ENCODE data around the gene LMX1B.

Gene LMX1B

GRCh38 chr9:126663661-126664072 is 49.9 kb downstream of the LMX1B start:
- DNase-seq, result no peak

GRCh38 chr9:126664900-126665643 is 51.3 kb downstream of the LMX1B start:
- peak; percentile 61 for DNase-seq

- DNase-seq, result no peak
Measured at GRCh38 chr9:126665644-126666035, 51.9 kb downstream of the LMX1B start.

DNA sequence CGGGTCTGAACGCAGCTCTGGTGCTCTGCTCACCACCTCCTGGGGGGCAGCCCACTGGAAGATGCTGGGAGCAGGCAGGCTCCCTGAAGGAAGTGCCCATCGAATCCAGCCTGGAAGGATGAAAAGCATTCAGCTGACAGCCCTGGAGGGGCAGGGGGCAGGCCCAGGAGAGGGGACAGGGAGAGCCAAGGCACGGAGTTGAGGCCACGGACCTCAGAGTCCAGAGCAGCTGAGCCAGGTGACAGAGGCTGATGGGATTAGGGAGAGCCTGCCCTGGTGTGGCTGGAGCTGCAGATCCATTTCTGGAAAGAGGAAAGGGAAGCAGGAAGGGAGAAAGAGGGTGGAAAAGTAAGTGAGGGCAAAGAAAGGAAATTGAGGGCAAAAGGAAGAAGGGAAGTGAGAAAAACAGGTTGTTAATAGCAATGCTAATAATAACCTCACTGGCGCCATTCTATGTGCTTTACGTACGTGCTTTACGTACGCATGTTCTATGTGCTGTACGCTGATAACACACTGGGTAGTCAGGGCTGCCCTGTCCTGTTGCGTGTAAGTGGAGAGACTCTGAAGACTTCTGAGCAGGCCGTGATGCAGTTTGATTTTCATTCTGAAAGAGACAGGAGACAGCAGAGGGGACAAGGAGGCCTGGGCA is 52.6 kb downstream of the LMX1B start:
- no peak for DNase-seq

DNA sequence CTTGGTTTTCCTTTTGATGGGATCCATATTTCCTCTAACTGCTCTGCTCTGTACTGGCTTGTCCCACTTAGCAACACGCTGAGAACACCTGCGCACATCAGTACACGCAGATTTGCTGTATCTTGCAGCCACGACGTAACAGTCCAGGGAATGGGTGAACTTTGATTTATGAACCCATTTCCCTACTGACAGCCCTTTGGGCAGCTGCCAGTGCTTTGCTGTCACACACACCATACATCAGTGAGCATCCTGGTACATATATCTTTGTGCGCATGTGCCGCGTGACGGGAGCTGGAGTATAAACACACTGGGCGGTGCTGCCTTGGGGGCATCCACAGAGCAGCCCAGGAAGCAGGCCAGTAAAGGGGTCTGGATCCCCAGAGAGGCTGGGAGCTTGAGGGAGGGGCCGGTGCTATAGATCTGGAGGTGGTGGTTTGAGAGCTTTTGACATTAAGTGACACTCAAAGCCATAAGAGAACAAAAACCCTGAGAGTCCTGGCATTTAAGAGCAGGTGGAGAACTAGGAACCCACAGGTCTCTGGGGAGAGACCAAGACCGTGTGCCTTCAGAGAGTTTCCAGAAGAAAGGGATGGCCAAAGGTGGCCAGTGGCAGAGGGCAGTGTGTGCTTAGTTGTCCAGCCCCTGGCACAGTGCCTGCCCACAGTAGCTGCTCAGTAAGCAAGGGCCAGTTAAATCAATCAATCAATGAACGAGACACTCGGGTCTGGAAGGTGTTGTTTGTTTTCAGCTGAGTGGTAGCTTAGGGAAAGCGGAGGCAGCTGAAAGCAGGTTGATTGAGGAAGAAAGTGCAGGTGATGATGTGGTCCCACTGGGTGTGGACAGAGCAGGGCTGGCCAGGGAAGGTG is 53.7 kb downstream of the LMX1B start:
- no peak for DNase-seq

- no peak for DNase-seq
Measured at GRCh38 chr9:126668058-126668457, 54.3 kb downstream of the LMX1B start.

DNA sequence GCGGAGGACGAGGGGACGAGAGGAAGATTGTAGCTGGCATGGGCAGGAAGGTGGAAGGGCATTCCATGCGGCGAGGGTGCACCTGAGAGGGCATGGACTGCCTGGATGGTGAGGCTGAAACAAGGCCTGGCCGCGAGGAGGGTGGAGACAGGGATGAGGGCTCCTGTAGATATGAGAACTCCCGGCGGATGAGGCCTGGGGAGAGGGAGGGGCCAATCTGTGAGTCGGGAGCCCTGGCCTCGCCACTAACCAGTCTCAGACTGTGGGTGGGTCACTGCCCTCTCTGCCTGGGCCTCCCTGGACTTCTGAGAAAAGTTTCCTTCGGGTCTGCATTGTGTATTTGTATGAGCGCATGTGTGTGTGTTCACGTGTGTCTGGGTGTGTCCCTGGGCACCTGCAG is 55.4 kb downstream of the LMX1B start:
- no peak for DNase-seq

GRCh38 chr9:126670270-126670669 is 56.5 kb downstream of the LMX1B start:
- DNase-seq, result no peak

- peak; percentile 60 for DNase-seq
Measured at GRCh38 chr9:126671381-126671831, 57.7 kb downstream of the LMX1B start.

DNA sequence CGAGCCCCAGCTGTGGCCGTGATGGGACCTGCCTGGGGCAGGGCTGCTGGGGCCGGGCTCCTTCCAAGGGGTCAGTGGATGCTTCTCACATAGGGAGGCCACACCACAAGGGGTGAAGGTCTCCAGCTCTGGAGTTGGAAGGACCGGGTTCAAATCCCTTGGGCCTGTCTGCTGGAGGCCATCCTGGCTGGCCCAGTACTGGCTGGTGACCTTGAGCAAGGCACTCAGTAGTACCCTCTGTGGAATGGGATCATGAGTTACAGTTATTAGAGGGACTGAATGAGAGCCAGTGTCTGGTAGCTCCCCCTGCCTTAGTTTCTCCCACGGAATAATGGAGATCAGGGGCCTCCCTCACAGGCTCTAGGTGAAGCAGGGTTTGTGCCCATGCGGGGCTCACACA is 58.3 kb downstream of the LMX1B start:
- no peak for DNase-seq

DNA sequence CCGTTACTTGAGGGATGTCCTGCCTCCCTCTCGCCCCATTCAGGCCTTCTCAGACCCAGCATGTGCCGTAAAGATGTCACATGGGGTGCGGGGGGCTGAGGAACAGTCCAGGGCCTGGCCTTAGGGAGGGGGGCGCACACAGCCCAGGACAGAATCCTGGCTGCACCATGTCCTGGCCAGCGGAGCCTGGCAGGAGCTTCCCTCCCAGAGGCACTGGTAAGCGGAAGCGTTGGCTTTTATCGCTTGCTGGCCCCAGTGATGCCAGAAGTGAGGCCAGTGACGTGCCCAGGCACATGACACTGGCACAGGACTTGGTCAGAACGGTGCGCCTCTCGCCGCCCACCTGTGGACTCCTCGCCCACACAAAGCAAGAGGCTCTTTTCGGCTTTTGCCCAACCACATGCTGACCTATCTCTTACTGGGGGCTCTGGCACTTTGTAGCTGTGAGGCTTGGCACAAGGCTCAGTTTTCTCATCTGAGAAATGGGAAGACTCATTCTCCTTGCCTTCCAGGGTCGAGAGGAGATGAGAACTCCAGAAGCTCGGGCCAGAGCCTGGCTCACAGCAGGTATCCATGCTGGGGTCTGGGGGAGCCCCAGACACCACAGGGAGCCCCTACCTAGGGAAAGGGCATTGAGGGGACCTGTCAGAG is 59.0 kb downstream of the LMX1B start:
- DNase-seq, result no peak

DNA sequence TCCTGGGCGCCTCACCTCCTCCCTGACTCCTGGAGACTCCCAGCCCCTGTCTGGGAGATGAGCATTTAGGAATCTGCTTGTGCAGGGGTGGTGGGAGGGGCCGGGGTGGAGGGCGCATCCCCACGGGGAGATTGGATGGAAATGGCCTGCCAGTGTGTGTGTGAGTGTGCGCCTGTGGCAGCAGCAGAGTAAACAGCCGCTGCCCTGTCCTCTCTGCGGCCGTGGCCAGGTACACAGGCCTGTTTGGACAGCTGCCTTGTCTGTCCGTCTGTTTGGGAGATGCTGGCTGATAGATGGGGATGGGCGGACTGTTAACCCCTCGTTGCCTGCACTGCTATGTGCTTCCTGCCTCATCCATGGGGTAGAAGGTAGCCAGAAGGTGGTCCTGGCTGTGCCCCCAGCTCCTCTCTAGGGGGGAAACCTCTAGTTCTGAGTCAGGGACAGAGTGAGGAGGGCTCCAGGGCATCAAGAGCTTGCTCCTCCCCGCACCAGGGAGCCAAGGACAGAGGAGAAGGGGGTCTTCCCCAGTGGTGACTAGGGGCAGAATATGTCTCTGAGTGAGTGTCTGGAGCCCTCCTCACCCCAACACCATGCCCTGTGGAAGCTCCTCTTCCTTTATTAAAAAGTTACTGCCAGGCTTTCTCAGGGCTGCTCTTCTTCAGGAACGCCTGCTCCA is 60.1 kb downstream of the LMX1B start:
- no peak for DNase-seq

DNA sequence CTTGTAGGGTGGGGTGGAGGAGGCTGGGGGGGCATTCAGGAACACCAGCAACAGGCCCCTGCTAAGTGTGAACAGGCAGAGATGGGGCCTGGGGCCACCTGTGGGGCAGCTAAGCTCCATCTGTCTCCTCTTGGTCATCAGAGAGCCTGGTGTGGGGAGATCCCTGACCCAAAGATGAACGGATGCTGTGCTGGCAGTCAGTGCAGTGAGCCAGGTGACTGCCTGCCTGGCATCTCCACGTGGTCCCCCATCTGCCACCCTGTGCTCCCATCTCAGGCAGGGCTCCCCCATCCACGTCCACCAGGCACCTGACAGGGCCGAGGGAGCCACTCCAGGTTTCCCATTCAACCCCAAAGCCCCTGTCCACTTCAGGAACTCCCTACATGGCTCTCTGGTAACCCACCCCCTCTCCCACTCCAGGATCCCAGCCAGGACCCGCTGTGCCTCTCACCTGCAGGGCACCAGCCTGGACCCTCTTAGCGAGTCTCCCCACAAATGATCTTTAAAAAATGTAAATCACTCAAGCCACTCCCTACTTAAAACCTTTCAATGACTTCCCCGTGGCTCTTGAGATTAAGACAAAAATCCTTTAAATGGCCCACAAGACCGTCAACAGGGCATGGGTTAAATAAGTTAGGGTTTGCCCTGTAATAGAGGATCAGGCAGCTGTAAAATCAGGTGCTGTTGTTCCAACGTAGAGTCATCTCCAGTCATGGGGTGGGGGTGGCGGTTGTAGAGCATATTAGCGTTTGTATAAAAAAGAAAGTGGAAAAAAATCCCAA is 60.8 kb downstream of the LMX1B start:
- no peak for DNase-seq

GRCh38 chr9:126675147-126675467 is 61.4 kb downstream of the LMX1B start:
- no peak for DNase-seq

GRCh38 chr9:126676102-126676684 is 62.5 kb downstream of the LMX1B start:
- no peak for DNase-seq

- DNase-seq, result no peak
Measured at GRCh38 chr9:126676685-126677143, 63.0 kb downstream of the LMX1B start.

- no peak for DNase-seq
Measured at GRCh38 chr9:126677188-126678084, 63.7 kb downstream of the LMX1B start.

DNA sequence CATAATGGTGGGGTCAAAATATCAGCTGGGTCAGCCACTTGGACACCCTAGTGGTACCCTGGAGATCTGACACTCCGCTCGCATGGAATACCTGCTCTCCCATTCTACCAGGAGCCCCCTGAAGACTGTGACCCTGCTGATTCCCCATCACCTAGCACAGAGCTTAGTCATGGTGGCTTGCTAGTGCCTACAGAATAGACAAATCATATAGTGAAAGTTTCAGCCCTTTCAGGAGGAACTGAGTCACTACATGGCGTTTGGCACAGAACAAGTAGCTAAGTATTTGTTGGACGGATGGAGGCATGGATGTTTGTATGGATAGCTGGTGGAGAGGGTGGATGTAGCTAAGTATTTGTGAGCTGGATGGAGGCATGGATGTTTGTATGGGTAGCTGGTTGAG is 65.3 kb downstream of the LMX1B start:
- DNase-seq, result no peak

- DNase-seq, result no peak
Measured at GRCh38 chr9:126681336-126681735, 67.6 kb downstream of the LMX1B start.

- no peak for DNase-seq
Measured at GRCh38 chr9:126682113-126682810, 68.5 kb downstream of the LMX1B start.
